Activated CD4-positive, alpha-beta memory T cell treated with anti-CD3 and anti-CD28 coated beads for 36 hours (primary cell): Measurements from ENCODE around the gene MEGF11. TPM values are rescaled to one million over a fixed set of nuclear protein-coding genes. Genes with fewer than 3 reads are reported as not detected.

Source experiments
- CTCF ChIA-PET: fragments of 350-600 bp; sonication (Branson Sonifier 250); formaldehyde crosslinking; loops from one replicate; lab custom pipeline; 2021; ENCODE audit warnings: antibody characterized with exemption, inconsistent platforms; lab: Charles Lee
- POLR2A ChIA-PET: fragments of 350-600 bp; sonication (Branson Sonifier 250); formaldehyde crosslinking; loops from one replicate; lab custom pipeline; 2021; ENCODE audit warnings: antibody characterized with exemption; lab: Charles Lee
- DNase-seq: peaks from one replicate; pipeline ENCODE4 v3.0.0-alpha.2; 2020
- H3K27ac Mint-ChIP-seq: one replicate; pipeline ENCODE4 v1.8.0; 2021; ENCODE audit warnings: mixed read lengths
- H3K27me3 Mint-ChIP-seq: one replicate; pipeline ENCODE4 v1.8.0; 2021; ENCODE audit warnings: mixed read lengths
- H3K36me3 Mint-ChIP-seq: one replicate; pipeline ENCODE4 v1.8.0; 2021; ENCODE audit warnings: mixed read lengths
- H3K4me1 Mint-ChIP-seq: one replicate; pipeline ENCODE4 v1.8.0; 2021; ENCODE audit warnings: low read depth, mixed read lengths
- H3K4me3 Mint-ChIP-seq: one replicate; pipeline ENCODE4 v1.8.0; 2021; ENCODE audit warnings: mild to moderate bottlenecking, mixed read lengths
- H3K9me3 Mint-ChIP-seq: one replicate; pipeline ENCODE4 v1.8.0; 2021; ENCODE audit warnings: mixed read lengths
- intact Hi-C: fragments of 100-400 bp; cut with micrococcal nuclease; formaldehyde crosslinking; loops from one replicate; pipeline ENCODE4 v1.15.1; 2023
- total RNA-seq, 2 experiments: library from RNA; stranded (reverse); gene quantifications; one replicate each; pipeline ENCODE4 v1.2.3, GENCODE V29; 2021

Gene MEGF11
- total RNA-seq, 2 experiments from 2014 or later: not detected

GRCh38 chr15:66178531-66178910 lies 75.0 kb downstream of the MEGF11 start:
- Mint-ChIP-seq H3K27ac (no peak overlapping the region), H3K4me3 (no peak overlapping the region), H3K4me1 (no peaks in the 10 kb centered on the region), H3K36me3 (no peaks in the 10 kb centered on the region), H3K27me3 (peaks cover 20% of the 10 kb centered on the region), H3K9me3 (no peaks in the 10 kb centered on the region)
- CTCF ChIA-PET: no interaction called here
- intact Hi-C loops: no loop called here
- DNase-seq: no peak
- POLR2A ChIA-PET: no interaction called here

- ChIA-PET CTCF (no interaction called here), POLR2A (no interaction called here)
- no peak overlapping the region for H3K27ac Mint-ChIP-seq
- H3K36me3 Mint-ChIP-seq: no peaks in the 10 kb centered on the region
- DNase-seq: no peak
- no peaks in the 10 kb centered on the region for H3K9me3 Mint-ChIP-seq
- no peaks in the 10 kb centered on the region for H3K4me1 Mint-ChIP-seq
- no peak overlapping the region for H3K4me3 Mint-ChIP-seq
- H3K27me3 Mint-ChIP-seq: peaks cover 3% of the 10 kb centered on the region
- intact Hi-C loops: no loop called here
These were observed 81.1 kb downstream of the MEGF11 start for GRCh38 chr15:66172324-66172980.

- no peak overlapping the region for H3K27ac Mint-ChIP-seq
- no peaks in the 10 kb centered on the region for H3K4me1 Mint-ChIP-seq
- H3K4me3 Mint-ChIP-seq: no peak overlapping the region
- H3K36me3 Mint-ChIP-seq: no peaks in the 10 kb centered on the region
- POLR2A ChIA-PET: no interaction called here
- no peaks in the 10 kb centered on the region for H3K9me3 Mint-ChIP-seq
- intact Hi-C loops: no loop called here
- H3K27me3 Mint-ChIP-seq: peaks cover 3% of the 10 kb centered on the region
- CTCF ChIA-PET: no interaction called here
- no peak for DNase-seq
These were observed 81.7 kb downstream of the MEGF11 start for GRCh38 chr15:66171841-66172240.

- POLR2A ChIA-PET: no interaction called here
These were observed 82.8 kb downstream of the MEGF11 start for GRCh38 chr15:66170716-66171115.

GRCh38 chr15:66170042-66170441 lies 83.5 kb downstream of the MEGF11 start:
- no peaks in the 10 kb centered on the region for H3K9me3 Mint-ChIP-seq

More at GRCh38 chr15:66170716-66171115, 82.8 kb downstream of the MEGF11 start:
- no peaks in the 10 kb centered on the region for H3K4me1 Mint-ChIP-seq
- H3K4me3 Mint-ChIP-seq: no peak overlapping the region
- peaks cover 3% of the 10 kb centered on the region for H3K27me3 Mint-ChIP-seq
- DNase-seq: no peak
- no peak overlapping the region for H3K27ac Mint-ChIP-seq
- no peaks in the 10 kb centered on the region for H3K36me3 Mint-ChIP-seq
- H3K9me3 Mint-ChIP-seq: no peaks in the 10 kb centered on the region
- CTCF ChIA-PET: no interaction called here
- intact Hi-C loops: no loop called here

GRCh38 chr15:66169625-66170024 lies 83.9 kb downstream of the MEGF11 start:
- H3K27ac Mint-ChIP-seq: no peak overlapping the region
- peaks cover 3% of the 10 kb centered on the region for H3K27me3 Mint-ChIP-seq
- ChIA-PET CTCF (interaction anchor here (0.6 to 0.7 kb wide), 2 partner anchors 21 to 65 kb away, joined by 3 read pairs; no protein-coding TSS in a partner anchor), POLR2A (no interaction called here)
- no peak for DNase-seq
- no peak overlapping the region for H3K4me3 Mint-ChIP-seq
- intact Hi-C loops: no loop called here
- no peaks in the 10 kb centered on the region for H3K36me3 Mint-ChIP-seq
- no peaks in the 10 kb centered on the region for H3K9me3 Mint-ChIP-seq
- H3K4me1 Mint-ChIP-seq: no peaks in the 10 kb centered on the region

More at GRCh38 chr15:66170042-66170441, 83.5 kb downstream of the MEGF11 start:
- Mint-ChIP-seq H3K4me3 (no peak overlapping the region), H3K4me1 (no peaks in the 10 kb centered on the region), H3K27me3 (peaks cover 3% of the 10 kb centered on the region), H3K27ac (no peak overlapping the region), H3K36me3 (no peaks in the 10 kb centered on the region)
- DNase-seq: no peak
- POLR2A ChIA-PET: no interaction called here
- CTCF ChIA-PET: interaction anchor here (0.6 to 0.7 kb wide), 2 partner anchors 21 to 66 kb away, joined by 3 read pairs; no protein-coding TSS in a partner anchor
- intact Hi-C loops: no loop called here

- intact Hi-C loops: no loop called here
- H3K4me3 Mint-ChIP-seq: no peak overlapping the region
- no peaks in the 10 kb centered on the region for H3K36me3 Mint-ChIP-seq
- no peak overlapping the region for H3K27ac Mint-ChIP-seq
- DNase-seq: no peak
- H3K9me3 Mint-ChIP-seq: no peaks in the 10 kb centered on the region
- CTCF ChIA-PET: no interaction called here
- no peaks in the 10 kb centered on the region for H3K27me3 Mint-ChIP-seq
- no peaks in the 10 kb centered on the region for H3K4me1 Mint-ChIP-seq
- POLR2A ChIA-PET: no interaction called here
These were observed 84.5 kb downstream of the MEGF11 start for GRCh38 chr15:66169023-66169422.

GRCh38 chr15:66167854-66168253 lies 85.7 kb downstream of the MEGF11 start:
- ChIA-PET POLR2A (no interaction called here), CTCF (interaction anchor here (1.6 kb wide), 1 partner anchor 23 kb away, joined by 4 read pairs; no protein-coding TSS in a partner anchor)
- intact Hi-C loops: no loop called here
- Mint-ChIP-seq H3K4me3 (no peak overlapping the region), H3K4me1 (no peaks in the 10 kb centered on the region), H3K9me3 (no peaks in the 10 kb centered on the region), H3K27ac (no peak overlapping the region), H3K27me3 (no peaks in the 10 kb centered on the region), H3K36me3 (no peaks in the 10 kb centered on the region)
- no peak for DNase-seq

- no peaks in the 10 kb centered on the region for H3K9me3 Mint-ChIP-seq
- ChIA-PET CTCF (no interaction called here), POLR2A (no interaction called here)
- no peak overlapping the region for H3K4me3 Mint-ChIP-seq
- intact Hi-C loops: no loop called here
- no peaks in the 10 kb centered on the region for H3K36me3 Mint-ChIP-seq
- H3K27me3 Mint-ChIP-seq: no peaks in the 10 kb centered on the region
- no peak for DNase-seq
- no peak overlapping the region for H3K27ac Mint-ChIP-seq
- no peaks in the 10 kb centered on the region for H3K4me1 Mint-ChIP-seq
These were observed 87.7 kb downstream of the MEGF11 start for GRCh38 chr15:66165856-66166255.

- CTCF ChIA-PET: no interaction called here
- no peaks in the 10 kb centered on the region for H3K9me3 Mint-ChIP-seq
- POLR2A ChIA-PET: no interaction called here
- no peak for DNase-seq
- no peaks in the 10 kb centered on the region for H3K36me3 Mint-ChIP-seq
- H3K4me3 Mint-ChIP-seq: no peak overlapping the region
- H3K27ac Mint-ChIP-seq: no peak overlapping the region
- H3K27me3 Mint-ChIP-seq: no peaks in the 10 kb centered on the region
- no peaks in the 10 kb centered on the region for H3K4me1 Mint-ChIP-seq
- intact Hi-C loops: no loop called here
These were observed 88.8 kb downstream of the MEGF11 start for GRCh38 chr15:66164788-66165187.

GRCh38 chr15:66163553-66163952 lies 90.0 kb downstream of the MEGF11 start:
- Mint-ChIP-seq H3K36me3 (no peaks in the 10 kb centered on the region), H3K4me1 (no peaks in the 10 kb centered on the region), H3K27ac (no peak overlapping the region), H3K4me3 (no peak overlapping the region), H3K9me3 (no peaks in the 10 kb centered on the region), H3K27me3 (no peaks in the 10 kb centered on the region)
- ChIA-PET CTCF (no interaction called here), POLR2A (no interaction called here)
- intact Hi-C loops: no loop called here
- DNase-seq: no peak

- no peak for DNase-seq
- H3K9me3 Mint-ChIP-seq: no peaks in the 10 kb centered on the region
- intact Hi-C loops: no loop called here
- POLR2A ChIA-PET: no interaction called here
- no peaks in the 10 kb centered on the region for H3K4me1 Mint-ChIP-seq
- H3K27ac Mint-ChIP-seq: no peak overlapping the region
- CTCF ChIA-PET: no interaction called here
- H3K4me3 Mint-ChIP-seq: no peak overlapping the region
- no peaks in the 10 kb centered on the region for H3K36me3 Mint-ChIP-seq
- H3K27me3 Mint-ChIP-seq: no peaks in the 10 kb centered on the region
These were observed 91.3 kb downstream of the MEGF11 start for GRCh38 chr15:66162286-66162685.

- intact Hi-C loops: no loop called here
- Mint-ChIP-seq H3K27ac (no peak overlapping the region), H3K36me3 (no peaks in the 10 kb centered on the region), H3K9me3 (no peaks in the 10 kb centered on the region), H3K4me3 (no peak overlapping the region), H3K4me1 (no peaks in the 10 kb centered on the region), H3K27me3 (no peaks in the 10 kb centered on the region)
- no peak for DNase-seq
- POLR2A ChIA-PET: no interaction called here
- CTCF ChIA-PET: interaction anchor here (0.9 kb wide), 1 partner anchor 326 kb away, joined by 3 read pairs; no protein-coding TSS in a partner anchor
These were observed 91.9 kb downstream of the MEGF11 start for GRCh38 chr15:66161575-66162118.
